EH (cell line): ENCODE results near the gene GRID1.

Experiments used
- DNase-seq: peaks from one replicate; pipeline ENCODE4 v3.0.0-alpha.2; 2015; ENCODE audit warnings: low read depth

GRID1 gene

GRCh38 chr10:85649461-85649860 is 717.1 kb downstream of the GRID1 start:
- peak; percentile 68 for DNase-seq

GRCh38 chr10:85648279-85648754 is 718.3 kb downstream of the GRID1 start:
- peak; percentile 51 for DNase-seq

- DNase-seq = no peak
Observed at GRCh38 chr10:85647741-85648140, 718.9 kb downstream of the GRID1 start.

- peak; percentile 72 for DNase-seq
Observed at GRCh38 chr10:85645926-85646711, 720.5 kb downstream of the GRID1 start.

GRCh38 chr10:85645053-85645452 is 721.5 kb downstream of the GRID1 start:
- DNase-seq = peak; percentile 14

- DNase-seq = no peak
Observed at GRCh38 chr10:85643845-85644525, 722.6 kb downstream of the GRID1 start.

GRCh38 chr10:85643171-85643844 is 723.3 kb downstream of the GRID1 start:
- DNase-seq = no peak

- DNase-seq = peak; percentile 85
Observed at GRCh38 chr10:85642421-85643170, 724.0 kb downstream of the GRID1 start.

- DNase-seq = peak; percentile 53
Observed at GRCh38 chr10:85642082-85642420, 724.5 kb downstream of the GRID1 start.

GRCh38 chr10:85641479-85642009 is 725.1 kb downstream of the GRID1 start:
- DNase-seq = peak; percentile 79

GRCh38 chr10:85638797-85639196 is 727.8 kb downstream of the GRID1 start:
- no peak for DNase-seq

- DNase-seq = no peak
Observed at GRCh38 chr10:85635650-85636049, 730.9 kb downstream of the GRID1 start.

- no peak for DNase-seq
Observed at GRCh38 chr10:85624511-85624910, 742.1 kb downstream of the GRID1 start.

- DNase-seq = no peak
Observed at GRCh38 chr10:85623758-85624157, 742.8 kb downstream of the GRID1 start.

- DNase-seq = no peak
Observed at GRCh38 chr10:85623342-85623741, 743.3 kb downstream of the GRID1 start.

- no peak for DNase-seq
Observed at GRCh38 chr10:85622425-85622824, 744.2 kb downstream of the GRID1 start.

- no peak for DNase-seq
Observed at GRCh38 chr10:85621562-85621961, 745.0 kb downstream of the GRID1 start.

GRCh38 chr10:85620807-85621206 is 745.8 kb downstream of the GRID1 start:
- no peak for DNase-seq

- no peak for DNase-seq
Observed at GRCh38 chr10:85619832-85620231, 746.8 kb downstream of the GRID1 start.

GRCh38 chr10:85618841-85619240 is 747.8 kb downstream of the GRID1 start:
- DNase-seq = no peak

- no peak for DNase-seq
Observed at GRCh38 chr10:85617751-85618546, 748.6 kb downstream of the GRID1 start.
